ENCODE results near the gene KIF17. TPM values are rescaled to one million over a fixed set of nuclear protein-coding genes. Genes with fewer than 3 reads are reported as not detected.

Gene KIF17
- total RNA-seq, 1 donor from 2014 or later = 2.5 TPM

GRCh38 chr1:20652300-20652699 lies 65.5 kb downstream of the KIF17 start:
- H3K36me3 ChIP-seq = peaks cover 0 to 94% of the 10 kb centered on the region in 2 donors
- H3K4me1 ChIP-seq = no peaks in the 10 kb centered on the region
- no peak for DNase-seq (ENCODE audit: extremely low spot score in 2 of 2)
- no peak overlapping the region for H3K4me3 ChIP-seq
- intact Hi-C loops (cut with DNase I) = no loop called here
- H3K9me3 ChIP-seq = no peaks in the 10 kb centered on the region
- TF ChIP-seq CTCF (IDR thresholded peaks at IDR 0.05) (no peak), POLR2A (IDR thresholded peaks at IDR 0.05) (no peak), POLR2AphosphoS5 (IDR thresholded peaks at IDR 0.05; ENCODE audit: insufficient read depth in 1 of 2, low read depth in 1 of 2) (no peak)
- H3K27ac ChIP-seq = no peak overlapping the region
- no peaks in the 10 kb centered on the region for H3K27me3 ChIP-seq

GRCh38 chr1:20648946-20649345 lies 68.9 kb downstream of the KIF17 start:
- H3K4me3 ChIP-seq = no peak overlapping the region
- intact Hi-C loops (cut with DNase I) = no loop called here
- no peaks in the 10 kb centered on the region for H3K27me3 ChIP-seq
- TF ChIP-seq POLR2AphosphoS5 (IDR thresholded peaks at IDR 0.05; ENCODE audit: insufficient read depth in 1 of 2, low read depth in 1 of 2) (no peak), CTCF (IDR thresholded peaks at IDR 0.05) (no peak), POLR2A (IDR thresholded peaks at IDR 0.05) (no peak)
- H3K36me3 ChIP-seq = peaks cover 0 to 90% of the 10 kb centered on the region in 2 donors
- no peaks in the 10 kb centered on the region for H3K9me3 ChIP-seq
- DNase-seq (ENCODE audit: extremely low spot score in 2 of 2) = no peak
- no peaks in the 10 kb centered on the region for H3K4me1 ChIP-seq
- no peak overlapping the region for H3K27ac ChIP-seq

GRCh38 chr1:20648438-20648837 lies 69.4 kb downstream of the KIF17 start:
- Histone ChIP-seq H3K4me1 (no peaks in the 10 kb centered on the region), H3K27me3 (no peaks in the 10 kb centered on the region), H3K36me3 (peaks cover 0 to 87% of the 10 kb centered on the region in 2 donors), H3K27ac (no peak overlapping the region), H3K4me3 (no peak overlapping the region), H3K9me3 (no peaks in the 10 kb centered on the region)
- no peak for DNase-seq (ENCODE audit: extremely low spot score in 2 of 2)
- TF ChIP-seq POLR2AphosphoS5 (IDR thresholded peaks at IDR 0.05; ENCODE audit: insufficient read depth in 1 of 2, low read depth in 1 of 2) = no peak
- TF ChIP-seq POLR2A (IDR thresholded peaks at IDR 0.05) = no peak
- TF ChIP-seq CTCF (IDR thresholded peaks at IDR 0.05) = no peak
- intact Hi-C loops (cut with DNase I) = no loop called here

- TF ChIP-seq CTCF (IDR thresholded peaks at IDR 0.05) (no peak), POLR2AphosphoS5 (IDR thresholded peaks at IDR 0.05; ENCODE audit: insufficient read depth in 1 of 2, low read depth in 1 of 2) (no peak), POLR2A (IDR thresholded peaks at IDR 0.05) (no peak)
- no peak overlapping the region for H3K27ac ChIP-seq
- no peak overlapping the region for H3K4me3 ChIP-seq
- H3K4me1 ChIP-seq = no peaks in the 10 kb centered on the region
- H3K9me3 ChIP-seq = no peaks in the 10 kb centered on the region
- DNase-seq (ENCODE audit: extremely low spot score in 2 of 2) = no peak
- peaks cover 0 to 89% of the 10 kb centered on the region in 2 donors for H3K36me3 ChIP-seq
- intact Hi-C loops (cut with DNase I) = no loop called here
- no peaks in the 10 kb centered on the region for H3K27me3 ChIP-seq
Observed at GRCh38 chr1:20645414-20645813, 72.4 kb downstream of the KIF17 start.

GRCh38 chr1:20644416-20644815 lies 73.4 kb downstream of the KIF17 start:
- H3K9me3 ChIP-seq = no peaks in the 10 kb centered on the region
- intact Hi-C loops (cut with DNase I) = loop anchor here (5.0 kb wide), 1 partner anchor 122 kb away; no protein-coding TSS in a partner anchor
- peaks cover 0 to 88% of the 10 kb centered on the region in 2 donors for H3K36me3 ChIP-seq
- no peak for DNase-seq (ENCODE audit: extremely low spot score in 2 of 2)
- no peak overlapping the region for H3K4me3 ChIP-seq
- TF ChIP-seq CTCF (IDR thresholded peaks at IDR 0.05) (no peak), POLR2A (IDR thresholded peaks at IDR 0.05) (no peak), POLR2AphosphoS5 (IDR thresholded peaks at IDR 0.05; ENCODE audit: insufficient read depth in 1 of 2, low read depth in 1 of 2) (no peak)
- no peaks in the 10 kb centered on the region for H3K4me1 ChIP-seq
- H3K27me3 ChIP-seq = no peaks in the 10 kb centered on the region
- no peak overlapping the region for H3K27ac ChIP-seq
